H1 (cell line): ENCODE results near the gene RAB11FIP3. TPM values are rescaled to one million over a fixed set of nuclear protein-coding genes. Genes with fewer than 3 reads are reported as not detected.

Experiments used
- CHD1 ChIP-seq: IDR thresholded peaks from 2 replicates; pipeline ENCODE4 v1.6.1; 2012; ENCODE audit warnings: low read depth, low read length, improper control_type of control experiment
- EP300 ChIP-seq, 2 experiments: IDR thresholded peaks; 1 replicate in 1 of 2; 2 replicates in 1 of 2; pipeline ENCODE4 v1.6.1; 2011 to 2012; ENCODE audit warnings: low read depth in 2 of 2, low read length in 2 of 2, mild to moderate bottlenecking in 2 of 2, borderline replicate concordance in 1 of 2, inconsistent platforms in 1 of 2, moderate library complexity in 1 of 2
- FOSL1 ChIP-seq: IDR thresholded peaks from 2 replicates; pipeline ENCODE4 v1.6.1; 2011; ENCODE audit warnings: mild to moderate bottlenecking, low read depth, low read length, moderate library complexity; ENCODE audit not compliant: insufficient read depth
- JUND ChIP-seq: IDR thresholded peaks from 2 replicates; pipeline ENCODE4 v1.6.1; 2011; ENCODE audit warnings: mild to moderate bottlenecking, improper control_type of control experiment, low read length
- POU5F1 ChIP-seq: IDR thresholded peaks from 2 replicates; pipeline ENCODE4 v1.6.1; 2011; ENCODE audit warnings: low read depth, mild to moderate bottlenecking, low read length, moderate library complexity
- SIRT6 ChIP-seq: IDR thresholded peaks from one replicate; pipeline ENCODE4 v1.7.1; 2012; ENCODE audit warnings: low read length, inconsistent platforms
- SP1 ChIP-seq: IDR thresholded peaks from 2 replicates; pipeline ENCODE4 v1.6.1; 2011; ENCODE audit warnings: low read depth, low read length
- SRF ChIP-seq: IDR thresholded peaks from 2 replicates; pipeline ENCODE4 v1.6.1; 2011; ENCODE audit warnings: mild to moderate bottlenecking, low read depth, low read length, moderate library complexity
- TCF12 ChIP-seq: IDR thresholded peaks from 2 replicates; pipeline ENCODE4 v1.6.1; 2011; ENCODE audit warnings: low read depth, mild to moderate bottlenecking, low read length
- polyA plus RNA-seq, 7 experiments: library from polyadenylated mRNA; depleted of rRNA in 3 of 7; stranded (reverse) in 5 of 7; unstranded in 2 of 7; fragments of >200 nt in 5 of 7; fragments of 200-250 nt in 2 of 7; gene quantifications; 1 replicate in 5 of 7; 2 replicates in 1 of 7; 4 replicates in 1 of 7; pipeline versions ENCODE4 v1.2.1 to v1.2.3, GENCODE V29; 2011 to 2013; ENCODE audit warnings: missing spikeins in 2 of 7, mixed read lengths in 2 of 7
- total RNA-seq: library from RNA; stranded (reverse); fragmentation: NEBNext Ultra II Directional; extraction: Animal tissue kit (Norgen Biotek cat#: 25700); gene quantifications from 2 replicates; pipeline ENCODE4 v1.2.1, GENCODE V29; 2021
- TF ChIP-seq, protein P1 (sequence below): IDR thresholded peaks from 2 replicates; pipeline ENCODE4 v1.6.1; 2011; ENCODE audit warnings: low read length, improper control_type of control experiment

The RAB11FIP3 gene
- total and polyA plus RNA-seq, 2 of the 8 experiments (the other 6 are each of a cell fraction or from before 2014, with no cell fraction given): 9.3 to 35.2 TPM

DNA sequence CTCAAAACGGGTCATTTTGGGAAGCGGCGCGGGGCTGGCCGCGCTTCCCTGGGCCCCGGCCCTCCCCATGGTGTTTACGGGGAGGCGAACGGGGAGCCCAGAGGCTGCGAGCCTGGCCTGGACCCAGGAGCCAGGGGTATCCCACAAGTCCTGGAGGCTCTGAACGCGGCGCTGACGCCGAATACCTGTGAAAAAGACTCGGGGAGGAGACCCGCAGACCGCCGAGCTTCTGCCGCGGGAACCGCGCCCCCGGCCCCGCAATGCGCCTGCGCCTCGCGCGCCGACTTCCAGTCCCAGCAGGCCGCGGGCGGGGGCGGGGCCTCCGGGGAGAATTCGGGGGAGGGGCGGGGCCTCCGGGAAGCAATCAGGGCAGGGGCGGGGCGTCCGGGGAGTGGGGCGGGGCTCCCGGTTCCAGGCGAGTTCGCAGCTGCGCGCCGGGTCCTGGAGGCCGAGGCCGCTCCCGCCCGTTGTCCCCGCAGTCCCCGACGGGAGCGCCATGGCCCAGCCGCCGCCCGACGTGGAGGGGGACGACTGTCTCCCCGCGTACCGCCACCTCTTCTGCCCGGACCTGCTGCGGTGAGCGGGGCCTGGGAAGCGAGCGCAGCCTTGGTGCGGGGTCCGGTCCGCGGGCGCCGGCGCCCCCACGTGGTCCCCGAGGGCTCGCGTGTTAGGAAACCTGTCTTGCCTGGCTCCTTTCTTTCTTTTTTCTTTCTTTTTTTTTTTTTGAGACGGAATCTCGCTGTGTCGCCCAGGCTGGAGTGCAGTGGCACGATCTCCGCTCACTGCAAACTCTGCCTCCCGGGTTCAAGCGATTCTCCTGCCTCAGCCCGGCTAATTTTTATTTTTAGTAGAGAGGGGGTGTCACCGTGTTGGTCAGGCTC lies 23.7 kb upstream of the RAB11FIP3 start, which contains the start of gene DECR2 (continued):
- no peak for TF ChIP-seq EP300 (IDR thresholded peaks at IDR 0.05; ENCODE audit: borderline replicate concordance in 1 of 2, low read depth in 2 of 2, low read length in 2 of 2)
- no peak for TF ChIP-seq CHD1
- TF ChIP-seq SP1: no peak
- TF ChIP-seq TCF12: no peak
- no peak for TF ChIP-seq JUND
- no peak for TF ChIP-seq SRF
- no peak for TF ChIP-seq FOSL1
- TF ChIP-seq, protein P1, sequence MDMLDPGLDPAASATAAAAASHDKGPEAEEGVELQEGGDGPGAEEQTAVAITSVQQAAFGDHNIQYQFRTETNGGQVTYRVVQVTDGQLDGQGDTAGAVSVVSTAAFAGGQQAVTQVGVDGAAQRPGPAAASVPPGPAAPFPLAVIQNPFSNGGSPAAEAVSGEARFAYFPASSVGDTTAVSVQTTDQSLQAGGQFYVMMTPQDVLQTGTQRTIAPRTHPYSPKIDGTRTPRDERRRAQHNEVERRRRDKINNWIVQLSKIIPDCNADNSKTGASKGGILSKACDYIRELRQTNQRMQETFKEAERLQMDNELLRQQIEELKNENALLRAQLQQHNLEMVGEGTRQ: no peak
- no peak for TF ChIP-seq POU5F1
- no peak for TF ChIP-seq SIRT6
